ENCODE measurements around the gene DYNLRB2.
A peak's percentile ranks its signal among the peaks of the same experiment; 100 is the strongest.

DYNLRB2 gene

GRCh38 chr16:80540516-80541305 lies at the start of gene DYNLRB2:
TSS of gene DYNLRB2 (plus strand) at chr16:80540993. CDS start at chr16:80541077, 84 bp downstream.
- DNase-seq: peak; percentile 97

- DNase-seq: no peak
These were observed 40.5 kb upstream of the DYNLRB2 start for GRCh38 chr16:80500116-80500859.

GRCh38 chr16:80500961-80501525 lies 39.8 kb upstream of the DYNLRB2 start:
- no peak for DNase-seq

- no peak for DNase-seq
These were observed 37.7 kb upstream of the DYNLRB2 start for GRCh38 chr16:80503107-80503506.

GRCh38 chr16:80507538-80507937 lies 33.3 kb upstream of the DYNLRB2 start:
- DNase-seq: no peak

- no peak for DNase-seq
These were observed 30.9 kb upstream of the DYNLRB2 start for GRCh38 chr16:80509872-80510271.

- peak; percentile 90 for DNase-seq
These were observed 28.8 kb upstream of the DYNLRB2 start for GRCh38 chr16:80511824-80512592.

- no peak for DNase-seq
These were observed 28.3 kb upstream of the DYNLRB2 start for GRCh38 chr16:80512593-80512853.

- DNase-seq: no peak
These were observed 25.4 kb upstream of the DYNLRB2 start for GRCh38 chr16:80515374-80515773.

- DNase-seq: no peak
These were observed 22.9 kb upstream of the DYNLRB2 start for GRCh38 chr16:80517846-80518245.

GRCh38 chr16:80518436-80518835 lies 22.4 kb upstream of the DYNLRB2 start:
- DNase-seq: no peak

- no peak for DNase-seq
These were observed 21.6 kb upstream of the DYNLRB2 start for GRCh38 chr16:80519189-80519588.

GRCh38 chr16:80525420-80525819 lies 15.4 kb upstream of the DYNLRB2 start:
- no peak for DNase-seq

GRCh38 chr16:80526418-80527061 lies 14.3 kb upstream of the DYNLRB2 start:
- DNase-seq: peak; percentile 90

GRCh38 chr16:80527297-80527696 lies 13.5 kb upstream of the DYNLRB2 start:
- no peak for DNase-seq

- no peak for DNase-seq
These were observed 10.3 kb upstream of the DYNLRB2 start for GRCh38 chr16:80530479-80530878.

- DNase-seq: no peak
These were observed 4.6 kb upstream of the DYNLRB2 start for GRCh38 chr16:80536238-80536637.

GRCh38 chr16:80541306-80541694 lies 507 bp downstream of the DYNLRB2 start:
- DNase-seq: no peak

GRCh38 chr16:80543162-80543561 lies 2.4 kb downstream of the DYNLRB2 start:
- no peak for DNase-seq

GRCh38 chr16:80544326-80544725 lies 3.5 kb downstream of the DYNLRB2 start:
- no peak for DNase-seq

- DNase-seq: no peak
These were observed 5.5 kb downstream of the DYNLRB2 start for GRCh38 chr16:80546249-80546648.

- DNase-seq: no peak
These were observed 6.4 kb downstream of the DYNLRB2 start for GRCh38 chr16:80547145-80547544.

GRCh38 chr16:80552277-80552676 lies 11.5 kb downstream of the DYNLRB2 start:
- DNase-seq: no peak
